ENCODE measurements around the gene PTPA.
A peak's percentile ranks its signal among the peaks of the same experiment; 100 is the strongest.
"Not testable (repeated sequence)": the region's sequence is repeated elsewhere in the genome, so short reads cannot be mapped to it uniquely, and the experiment has no call there.

PTPA gene

DNA sequence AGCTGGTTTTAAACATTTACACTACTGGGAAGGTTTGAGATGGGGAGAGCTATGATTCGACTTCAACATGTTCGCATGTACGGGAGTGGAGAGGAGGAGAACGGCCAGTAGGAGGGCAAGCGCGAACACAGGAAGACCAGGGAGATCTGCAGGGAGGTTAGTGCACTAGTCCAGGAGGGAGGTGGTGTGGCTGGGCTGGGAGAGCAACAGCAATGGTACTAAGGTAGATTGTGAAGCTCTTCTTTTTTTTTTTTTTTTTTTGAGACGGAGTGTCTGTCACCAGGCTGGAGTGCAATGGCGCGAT is 50.3 kb downstream of the PTPA start:
- no peak for DNase-seq

DNA sequence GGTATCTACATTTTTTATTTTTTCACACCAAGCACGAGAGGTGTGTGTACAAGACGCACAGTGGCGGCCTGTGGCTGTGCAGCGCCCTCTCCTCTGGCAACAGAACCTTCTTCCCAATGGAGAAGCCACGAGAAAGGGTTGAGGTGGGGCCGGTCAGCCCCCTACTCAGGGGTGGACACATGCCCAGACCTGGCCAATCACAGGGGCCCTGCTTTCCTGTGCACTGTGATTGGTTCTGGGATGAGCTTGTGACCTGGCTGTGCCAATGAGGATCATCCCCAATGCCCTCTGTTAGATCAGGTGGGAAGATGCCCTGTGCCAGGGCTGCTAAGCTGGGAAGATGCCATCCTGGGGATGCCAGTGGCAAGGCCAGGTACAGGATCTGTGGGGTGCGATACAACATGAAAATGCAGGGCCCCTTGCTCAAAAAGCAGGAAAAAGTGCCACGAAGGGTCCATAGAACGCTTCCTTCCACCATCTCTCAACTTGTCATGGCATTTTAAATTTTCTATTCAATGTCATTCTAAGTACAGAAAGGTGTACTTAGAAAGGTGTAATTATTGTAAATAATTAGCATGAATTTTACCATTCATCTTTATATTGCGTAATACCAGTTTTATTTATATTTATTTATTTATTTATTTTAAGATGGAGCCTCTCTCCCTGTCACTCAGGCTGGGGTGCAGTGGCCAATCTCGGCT is 51.4 kb downstream of the PTPA start:
- DNase-seq, result no peak

- not testable (repeated sequence) for DNase-seq
These were observed 52.0 kb downstream of the PTPA start for GRCh38 chr9:129163198-129163670.

- no peak for DNase-seq
These were observed 52.5 kb downstream of the PTPA start for GRCh38 chr9:129163753-129164152.

- no peak for DNase-seq
These were observed 53.2 kb downstream of the PTPA start for GRCh38 chr9:129164246-129164930.

GRCh38 chr9:129165198-129165597 is 54.0 kb downstream of the PTPA start:
- DNase-seq, result no peak

GRCh38 chr9:129166623-129167557 is 55.7 kb downstream of the PTPA start:
- no peak for DNase-seq

DNA sequence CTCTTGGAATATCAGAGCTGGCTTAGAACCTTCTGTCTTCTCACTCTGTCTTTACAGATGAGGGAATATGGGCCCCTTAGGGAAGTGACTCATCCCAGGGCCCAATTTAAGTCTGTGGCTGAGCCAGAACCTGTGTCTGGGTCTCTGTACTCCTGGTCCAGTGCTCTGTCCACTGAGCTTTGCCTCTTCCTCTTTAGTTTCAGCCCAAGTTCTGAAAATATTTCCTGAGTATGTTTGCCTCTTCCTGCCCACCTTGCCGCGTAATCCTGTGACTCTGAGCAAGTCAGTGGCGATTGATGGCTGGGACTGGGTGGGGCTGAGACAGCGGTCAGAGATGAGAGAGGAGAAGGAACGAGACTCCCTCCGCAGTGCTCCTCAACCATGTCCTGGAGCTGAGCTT is 59.0 kb downstream of the PTPA start:
- no peak for DNase-seq

GRCh38 chr9:129171993-129172751 is 61.0 kb downstream of the PTPA start:
- no peak for DNase-seq

GRCh38 chr9:129172816-129173215 is 61.6 kb downstream of the PTPA start:
- DNase-seq, result no peak

- no peak for DNase-seq
These were observed 62.3 kb downstream of the PTPA start for GRCh38 chr9:129173296-129174101.

DNA sequence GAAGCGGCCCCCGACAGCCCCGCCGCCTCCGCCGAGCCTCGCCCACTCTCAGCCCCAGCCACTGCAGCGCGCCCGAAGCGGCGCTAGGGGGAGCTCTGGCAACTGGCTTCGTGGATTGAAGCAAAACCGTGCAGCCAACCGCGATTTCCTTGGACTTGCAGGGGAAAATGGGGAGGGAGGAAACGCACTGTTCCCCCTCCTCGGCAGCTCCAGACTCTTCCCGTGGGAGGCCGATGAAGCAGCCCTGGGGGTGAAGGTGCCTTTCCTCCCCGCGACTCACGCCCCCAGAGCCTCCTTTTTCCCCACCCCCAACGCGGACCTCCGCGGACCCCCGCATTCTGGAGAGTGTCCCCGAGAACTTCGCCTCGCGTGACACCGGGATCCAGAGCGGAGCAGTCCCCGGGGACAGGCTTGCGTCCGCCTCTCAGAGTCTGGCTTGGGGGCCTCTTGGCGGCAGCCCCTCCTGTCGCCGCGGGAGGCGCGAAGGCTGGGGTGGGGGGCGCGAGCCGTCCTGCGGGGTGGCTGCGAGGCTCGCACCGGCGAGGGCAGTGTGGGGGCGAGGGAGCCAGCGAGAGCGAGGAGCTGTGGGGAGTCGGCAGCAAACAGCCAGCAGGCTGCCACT is 63.0 kb downstream of the PTPA start:
- DNase-seq, result peak; percentile 17 to 27

DNA sequence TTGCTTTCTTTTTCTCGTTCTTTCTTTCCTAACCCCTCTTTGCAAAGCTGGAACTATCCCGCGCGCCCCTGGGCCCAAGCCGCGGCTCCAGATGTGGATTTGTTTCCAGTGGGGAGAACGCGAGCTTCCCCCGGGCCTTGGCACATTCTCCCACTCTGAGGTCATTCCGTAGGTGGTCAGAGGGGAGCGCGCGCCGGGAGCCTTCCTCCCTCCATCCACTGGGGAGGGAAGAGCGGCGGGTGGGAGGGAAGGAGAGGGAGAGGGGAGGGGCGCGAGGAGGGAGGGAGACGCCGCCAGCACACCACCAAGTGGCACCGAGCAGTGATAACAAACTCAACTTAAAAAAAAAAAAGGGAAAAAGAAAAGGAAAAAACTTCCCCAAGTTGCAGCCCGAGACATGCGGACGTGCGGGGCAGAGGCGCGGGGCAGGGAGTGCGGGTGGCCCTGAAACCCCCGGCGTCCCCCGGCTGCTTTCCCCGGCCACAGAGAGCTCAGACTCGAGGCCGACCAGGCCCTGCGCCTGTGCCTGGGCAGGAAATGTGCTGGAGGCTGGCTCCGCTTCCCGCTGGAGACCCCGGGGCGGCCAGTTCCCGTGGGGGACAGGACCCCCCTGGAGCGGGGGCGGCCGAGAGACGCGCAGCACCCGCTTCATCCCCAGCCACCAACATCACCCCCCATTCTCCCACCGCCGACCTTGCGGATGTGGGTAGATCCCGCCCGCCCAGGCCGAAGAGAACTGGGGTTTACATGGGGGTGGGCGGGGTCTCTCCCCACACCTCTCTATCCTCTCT is 63.7 kb downstream of the PTPA start:
- no peak for DNase-seq

DNA sequence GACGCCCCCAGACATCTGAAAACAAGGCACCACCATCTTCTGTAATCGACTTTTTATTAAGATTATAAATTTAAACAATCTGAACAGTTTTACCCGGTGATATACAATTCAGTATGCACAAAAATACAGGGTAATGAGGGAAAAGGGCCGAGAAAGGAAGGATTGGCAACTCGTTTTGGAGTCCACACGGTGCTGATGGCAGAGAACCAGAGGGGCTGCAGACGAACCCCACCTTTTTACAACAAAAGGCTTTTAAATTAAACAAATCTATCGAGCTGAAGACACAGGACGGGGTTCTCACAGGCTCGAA is 64.3 kb downstream of the PTPA start:
- DNase-seq, result no peak

- peak; percentile 10 to 16 for DNase-seq
These were observed 64.8 kb downstream of the PTPA start for GRCh38 chr9:129175825-129176633.

GRCh38 chr9:129176701-129177442 is 65.7 kb downstream of the PTPA start:
- no peak for DNase-seq

DNA sequence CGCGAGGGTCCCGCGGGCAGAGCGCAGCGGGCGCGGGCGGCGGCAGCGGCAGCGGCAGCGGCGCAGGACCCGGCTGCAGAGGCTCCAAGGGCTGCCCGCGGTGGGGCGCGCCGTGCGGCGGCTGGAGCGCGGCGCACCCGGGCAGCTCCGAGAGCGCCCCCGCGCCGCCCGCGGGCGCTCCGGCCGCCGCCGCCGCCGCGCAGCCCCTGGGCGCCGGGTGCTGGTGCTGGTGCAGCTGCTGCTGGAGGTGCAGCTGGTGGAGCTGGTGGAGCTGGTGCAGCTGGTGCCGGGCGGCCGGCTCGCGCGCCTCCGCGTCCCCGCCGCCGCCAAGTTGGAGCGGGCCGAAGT is 66.2 kb downstream of the PTPA start:
- DNase-seq, result no peak

GRCh38 chr9:129177791-129178567 is 66.8 kb downstream of the PTPA start, which contains the start of gene IER5L:
Gene IER5L, minus strand, starts transcription at chr9:129178261. Its CDS starts 209 bp downstream, at chr9:129178052.
- DNase-seq, result peak; percentile 66 to 86

All from NCI-H187 (cell line).